ENCODE measurements around the gene MPEG1.

Gene MPEG1

GRCh38 chr11:59226396-59226795, 13.7 kb upstream of the MPEG1 start:
- Histone ChIP-seq H3K4me2 (ENCODE audit: low read depth, low read length, poor library complexity, severe bottlenecking) (no peak overlapping the region), H3K4me1 (ENCODE audit: insufficient read depth, low read length, poor library complexity, severe bottlenecking) (no peaks in the 10 kb centered on the region), H2AFZ (ENCODE audit: low read length) (no peak overlapping the region), H3K36me3 (ENCODE audit: insufficient read depth, low read length) (no peaks in the 10 kb centered on the region), H3K9me2 (replicated peaks; ENCODE audit: low read depth, low read length) (no peaks in the 10 kb centered on the region), H3K4me3 (ENCODE audit: low read length, poor library complexity, severe bottlenecking) (no peak overlapping the region), H4K20me1 (ENCODE audit: insufficient read depth, low read length, poor library complexity, severe bottlenecking) (no peaks in the 10 kb centered on the region), H3K79me2 (ENCODE audit: insufficient read depth, low read length) (no peaks in the 10 kb centered on the region), H3F3A (ENCODE audit: low read depth) (no peaks in the 10 kb centered on the region), H3K27me3 (ENCODE audit: insufficient read depth, low read length, poor library complexity, severe bottlenecking) (no peaks in the 10 kb centered on the region), H3K9ac (ENCODE audit: low read depth, low read length, poor library complexity, severe bottlenecking) (no peak overlapping the region), H3K9me3 (ENCODE audit: insufficient read depth, low read depth, low read length) (no peaks in the 10 kb centered on the region)
- TF ChIP-seq, protein P1, sequence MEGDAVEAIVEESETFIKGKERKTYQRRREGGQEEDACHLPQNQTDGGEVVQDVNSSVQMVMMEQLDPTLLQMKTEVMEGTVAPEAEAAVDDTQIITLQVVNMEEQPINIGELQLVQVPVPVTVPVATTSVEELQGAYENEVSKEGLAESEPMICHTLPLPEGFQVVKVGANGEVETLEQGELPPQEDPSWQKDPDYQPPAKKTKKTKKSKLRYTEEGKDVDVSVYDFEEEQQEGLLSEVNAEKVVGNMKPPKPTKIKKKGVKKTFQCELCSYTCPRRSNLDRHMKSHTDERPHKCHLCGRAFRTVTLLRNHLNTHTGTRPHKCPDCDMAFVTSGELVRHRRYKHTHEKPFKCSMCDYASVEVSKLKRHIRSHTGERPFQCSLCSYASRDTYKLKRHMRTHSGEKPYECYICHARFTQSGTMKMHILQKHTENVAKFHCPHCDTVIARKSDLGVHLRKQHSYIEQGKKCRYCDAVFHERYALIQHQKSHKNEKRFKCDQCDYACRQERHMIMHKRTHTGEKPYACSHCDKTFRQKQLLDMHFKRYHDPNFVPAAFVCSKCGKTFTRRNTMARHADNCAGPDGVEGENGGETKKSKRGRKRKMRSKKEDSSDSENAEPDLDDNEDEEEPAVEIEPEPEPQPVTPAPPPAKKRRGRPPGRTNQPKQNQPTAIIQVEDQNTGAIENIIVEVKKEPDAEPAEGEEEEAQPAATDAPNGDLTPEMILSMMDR (conservative IDR thresholded peaks at IDR 0.05; ENCODE audit: low read length), result no peak
- TF ChIP-seq EZH2phosphoT487 (IDR thresholded peaks at IDR 0.05; ENCODE audit: borderline replicate concordance), result no peak

DNA sequence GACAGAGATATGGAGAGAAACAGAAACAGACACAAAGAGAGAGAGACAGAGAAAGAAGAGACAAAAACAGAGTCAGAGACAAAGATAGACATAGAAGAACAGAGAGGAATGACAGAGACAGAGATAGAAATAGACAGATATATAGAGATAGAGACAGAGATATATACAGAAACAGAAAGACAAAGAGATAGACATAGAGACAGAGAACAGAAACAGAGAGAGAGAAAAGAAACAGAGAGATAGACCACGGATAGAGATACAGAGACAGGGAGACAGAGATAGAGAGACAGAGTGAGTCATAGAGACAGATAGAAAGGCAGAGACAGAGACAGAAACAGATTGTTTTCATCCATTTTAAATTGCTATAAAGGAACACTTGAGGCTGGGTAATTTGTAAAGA, 12.3 kb upstream of the MPEG1 start:
- no peak overlapping the region for H3K4me2 ChIP-seq (ENCODE audit: low read depth, low read length, poor library complexity, severe bottlenecking)
- no peaks in the 10 kb centered on the region for H4K20me1 ChIP-seq (ENCODE audit: insufficient read depth, low read length, poor library complexity, severe bottlenecking)
- no peak overlapping the region for H2AFZ ChIP-seq (ENCODE audit: low read length)
- H3K9me2 ChIP-seq (replicated peaks; ENCODE audit: low read depth, low read length), result no peaks in the 10 kb centered on the region
- no peaks in the 10 kb centered on the region for H3K27me3 ChIP-seq (ENCODE audit: insufficient read depth, low read length, poor library complexity, severe bottlenecking)
- TF ChIP-seq, protein P1 (conservative IDR thresholded peaks at IDR 0.05; ENCODE audit: low read length), result no peak
- TF ChIP-seq EZH2phosphoT487 (IDR thresholded peaks at IDR 0.05; ENCODE audit: borderline replicate concordance), result no peak
- H3K79me2 ChIP-seq (ENCODE audit: insufficient read depth, low read length), result no peaks in the 10 kb centered on the region
- no peak overlapping the region for H3K9ac ChIP-seq (ENCODE audit: low read depth, low read length, poor library complexity, severe bottlenecking)
- no peaks in the 10 kb centered on the region for H3K4me1 ChIP-seq (ENCODE audit: insufficient read depth, low read length, poor library complexity, severe bottlenecking)
- H3K9me3 ChIP-seq (ENCODE audit: insufficient read depth, low read depth, low read length), result no peaks in the 10 kb centered on the region
- H3K4me3 ChIP-seq (ENCODE audit: low read length, poor library complexity, severe bottlenecking), result no peak overlapping the region
- no peaks in the 10 kb centered on the region for H3F3A ChIP-seq (ENCODE audit: low read depth)
- no peaks in the 10 kb centered on the region for H3K36me3 ChIP-seq (ENCODE audit: insufficient read depth, low read length)

GRCh38 chr11:59224351-59224928, 11.7 kb upstream of the MPEG1 start:
- H4K20me1 ChIP-seq (ENCODE audit: insufficient read depth, low read length, poor library complexity, severe bottlenecking), result no peaks in the 10 kb centered on the region
- no peaks in the 10 kb centered on the region for H3K36me3 ChIP-seq (ENCODE audit: insufficient read depth, low read length)
- H3K4me2 ChIP-seq (ENCODE audit: low read depth, low read length, poor library complexity, severe bottlenecking), result no peak overlapping the region
- no peaks in the 10 kb centered on the region for H3K9me2 ChIP-seq (replicated peaks; ENCODE audit: low read depth, low read length)
- no peak overlapping the region for H2AFZ ChIP-seq (ENCODE audit: low read length)
- no peaks in the 10 kb centered on the region for H3K4me1 ChIP-seq (ENCODE audit: insufficient read depth, low read length, poor library complexity, severe bottlenecking)
- H3F3A ChIP-seq (ENCODE audit: low read depth), result no peaks in the 10 kb centered on the region
- H3K9ac ChIP-seq (ENCODE audit: low read depth, low read length, poor library complexity, severe bottlenecking), result no peak overlapping the region
- no peak overlapping the region for H3K4me3 ChIP-seq (ENCODE audit: low read length, poor library complexity, severe bottlenecking)
- no peaks in the 10 kb centered on the region for H3K9me3 ChIP-seq (ENCODE audit: insufficient read depth, low read depth, low read length)
- no peaks in the 10 kb centered on the region for H3K27me3 ChIP-seq (ENCODE audit: insufficient read depth, low read length, poor library complexity, severe bottlenecking)
- no peak for TF ChIP-seq EZH2phosphoT487 (IDR thresholded peaks at IDR 0.05; ENCODE audit: borderline replicate concordance)
- TF ChIP-seq, protein P1 (conservative IDR thresholded peaks at IDR 0.05; ENCODE audit: low read length), result no peak
- H3K79me2 ChIP-seq (ENCODE audit: insufficient read depth, low read length), result no peaks in the 10 kb centered on the region
